ENCODE data around the gene UBD.

Gene UBD

GRCh38 chr6:29558439-29559079 lies 973 bp downstream of the UBD start:
- no peak for DNase-seq

DNA sequence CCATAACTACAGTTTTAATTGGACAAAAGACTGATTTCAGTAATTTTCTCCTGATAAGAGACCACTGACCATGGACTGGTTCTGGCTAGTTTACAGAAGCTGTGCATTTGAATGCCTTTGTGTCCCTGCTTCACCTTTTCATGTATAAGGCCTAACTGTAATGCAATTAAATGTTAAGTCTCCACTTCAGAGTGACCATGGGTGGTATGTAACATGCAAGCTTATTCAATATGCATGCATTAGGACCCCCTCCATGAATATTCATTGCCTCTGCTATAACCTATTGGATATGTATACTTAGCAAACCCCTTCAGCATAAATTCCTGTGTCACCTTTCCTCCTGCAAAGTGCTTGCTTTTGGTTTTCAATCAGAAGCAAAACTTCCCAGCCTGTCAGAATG lies 2.2 kb downstream of the UBD start:
- no peak for DNase-seq

DNA sequence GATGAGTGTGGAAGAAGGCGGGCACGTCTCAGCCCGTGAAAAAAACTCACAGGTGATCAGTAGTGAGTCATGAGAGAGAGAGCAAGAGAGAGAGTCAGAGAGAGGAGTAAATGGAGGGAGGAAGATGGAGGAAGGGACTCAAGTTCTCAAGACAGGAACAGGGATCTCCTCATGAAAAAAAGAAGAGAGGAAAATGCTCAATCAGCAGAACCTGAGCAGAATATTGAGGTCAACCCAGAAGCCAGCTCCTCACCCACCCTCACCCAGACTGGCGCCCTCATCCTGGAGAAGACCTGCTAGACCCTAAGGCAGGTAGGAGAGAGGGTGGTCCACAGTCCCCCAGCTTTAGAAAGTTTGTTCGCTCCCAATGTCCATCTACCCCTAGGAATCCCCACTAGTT lies 4.8 kb downstream of the UBD start:
- DNase-seq = no peak

- no peak for DNase-seq
Observed at GRCh38 chr6:29553268-29554057, 6.1 kb downstream of the UBD start.

GRCh38 chr6:29552512-29553051 lies 7.0 kb downstream of the UBD start:
- no peak for DNase-seq

GRCh38 chr6:29547573-29547972 lies 12.0 kb downstream of the UBD start:
- peak in 1 of 3 experiments; percentile 5 for DNase-seq

DNA sequence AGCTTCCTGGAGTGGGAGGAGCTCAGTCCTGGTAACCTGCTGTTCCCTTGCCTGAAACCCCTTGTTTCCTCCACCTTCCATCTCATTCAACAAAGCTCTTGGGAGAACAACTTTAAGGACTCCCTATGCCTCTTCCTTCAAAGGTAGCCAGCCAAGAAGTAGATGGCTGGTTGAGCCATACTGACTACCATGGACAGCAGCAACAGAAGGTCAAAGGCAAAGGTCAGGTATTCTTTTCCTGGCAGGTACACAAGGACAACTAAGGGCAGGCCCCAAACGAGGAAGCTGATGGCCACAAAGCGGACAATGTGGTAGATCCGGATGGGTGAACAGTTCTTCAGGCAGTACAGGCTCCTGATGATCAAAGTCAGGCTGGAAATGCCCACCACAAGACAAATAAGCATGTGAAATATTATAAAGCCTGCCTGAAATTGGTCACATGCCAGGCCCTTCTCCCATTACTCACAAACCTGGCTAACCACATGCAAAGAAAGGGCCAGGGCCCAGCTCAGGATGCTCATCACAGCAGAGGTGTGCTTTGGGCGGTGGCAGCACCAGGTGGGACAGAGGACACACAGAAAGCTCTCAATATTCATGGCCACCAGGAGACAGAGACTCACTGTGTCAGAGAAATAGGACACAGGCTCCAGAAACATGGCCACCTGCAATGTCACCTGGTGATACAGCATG lies 21.7 kb downstream of the UBD start:
- DNase-seq = no peak

DNA sequence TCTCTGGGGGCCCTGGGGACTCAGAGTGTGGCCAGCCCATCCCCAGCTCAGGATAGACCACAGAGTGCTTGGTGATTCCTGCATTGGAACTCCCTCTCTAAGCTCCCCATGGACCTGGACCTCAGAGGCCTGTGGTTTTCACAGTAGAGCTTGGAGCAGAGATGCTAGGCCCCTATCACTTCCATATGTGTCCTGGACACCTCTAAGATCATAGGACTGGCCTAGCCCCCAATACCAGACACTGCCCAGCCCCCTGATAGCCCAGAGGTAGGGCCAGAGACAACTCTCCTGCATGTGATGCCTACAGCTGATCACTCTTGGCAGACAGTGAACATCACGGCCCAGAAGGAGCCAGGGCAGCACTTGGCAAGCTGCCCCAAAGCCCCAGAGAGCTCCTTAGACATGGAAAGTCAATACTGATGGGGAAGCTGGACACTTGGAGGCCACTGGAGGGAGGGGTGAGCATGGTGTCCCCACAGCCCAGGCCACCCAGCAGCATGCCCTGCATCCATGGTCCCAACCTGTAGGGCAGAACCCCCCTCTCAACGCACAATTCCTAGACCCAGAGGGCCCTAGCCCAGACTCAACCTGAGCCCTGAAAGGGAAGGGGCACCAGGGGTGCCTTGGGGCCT lies 27.1 kb downstream of the UBD start:
- DNase-seq = no peak

DNA sequence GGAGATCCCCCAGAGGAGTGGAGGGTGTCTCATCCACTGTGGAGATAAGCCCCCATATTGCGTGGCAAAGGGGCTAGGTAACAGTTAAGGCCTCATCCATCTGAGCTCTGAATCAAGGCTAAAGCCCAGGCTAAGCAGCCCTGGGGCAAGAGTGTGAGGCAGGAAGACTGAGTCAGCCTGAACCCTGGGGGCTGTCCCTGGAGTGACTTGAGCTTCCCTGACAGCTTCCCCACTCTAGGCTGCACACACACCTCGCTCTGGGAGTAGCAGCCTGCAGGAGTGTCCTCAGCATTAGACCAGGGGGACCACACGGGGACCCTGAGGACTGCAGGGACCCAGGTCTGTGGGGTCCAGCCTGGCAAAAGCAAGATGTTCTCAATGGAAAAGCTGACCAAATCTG lies 27.9 kb downstream of the UBD start:
- no peak for DNase-seq

GRCh38 chr6:29530671-29531310 lies 28.7 kb downstream of the UBD start:
- no peak for DNase-seq

- no peak for DNase-seq
Observed at GRCh38 chr6:29529956-29530355, 29.6 kb downstream of the UBD start.

- DNase-seq = no peak
Observed at GRCh38 chr6:29528988-29529560, 30.5 kb downstream of the UBD start.

DNA sequence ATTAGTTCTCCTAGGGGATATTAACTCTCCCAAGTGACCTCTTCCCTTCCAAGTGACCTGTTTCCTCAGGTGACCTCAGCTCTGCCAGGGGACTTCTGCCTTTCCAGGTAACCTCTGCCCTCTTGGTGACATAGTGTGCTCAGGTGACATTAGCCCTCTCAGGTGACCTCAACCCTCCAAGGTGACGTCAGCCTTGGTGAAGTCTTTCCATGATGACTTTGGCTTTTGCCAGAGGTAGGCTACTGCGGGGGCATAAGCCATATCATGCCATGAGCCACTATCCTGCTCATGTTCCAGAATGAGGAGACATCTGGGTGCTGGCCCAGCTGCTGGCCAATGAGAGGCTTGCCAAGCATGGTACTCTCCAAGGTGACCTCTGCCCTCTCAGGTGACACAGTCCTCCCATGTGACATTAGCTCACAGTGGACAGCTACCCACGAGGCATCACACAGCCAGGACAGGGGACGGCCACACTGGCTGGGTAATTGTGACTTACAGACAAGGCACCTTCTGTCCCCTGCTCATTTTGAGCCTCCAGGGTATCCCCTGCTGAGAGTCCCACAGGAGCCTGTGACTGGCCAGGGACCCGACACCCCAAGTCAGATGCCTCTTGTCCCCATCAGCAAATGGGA lies 31.1 kb downstream of the UBD start:
- DNase-seq = no peak

GRCh38 chr6:29527564-29527963 lies 32.0 kb downstream of the UBD start:
- DNase-seq = no peak

- no peak for DNase-seq
Observed at GRCh38 chr6:29527126-29527525, 32.4 kb downstream of the UBD start.

DNA sequence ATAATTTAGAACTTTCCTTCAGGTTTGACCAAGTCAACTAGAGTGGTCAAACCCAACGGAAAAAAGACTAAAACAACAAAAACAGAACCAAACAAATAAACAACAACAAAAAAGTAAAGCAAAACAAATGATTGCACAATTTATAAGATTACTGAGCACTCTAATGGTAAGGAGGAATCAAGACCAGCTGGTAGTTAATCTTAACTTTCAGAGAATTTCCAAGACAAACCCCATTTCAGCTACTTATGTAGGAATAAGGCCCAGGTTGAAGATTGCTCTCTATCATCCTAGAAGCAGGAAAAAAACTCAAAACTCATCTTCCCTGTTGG lies 34.3 kb downstream of the UBD start:
- DNase-seq = no peak

GRCh38 chr6:29524444-29525310 lies 34.9 kb downstream of the UBD start:
- no peak for DNase-seq

DNA sequence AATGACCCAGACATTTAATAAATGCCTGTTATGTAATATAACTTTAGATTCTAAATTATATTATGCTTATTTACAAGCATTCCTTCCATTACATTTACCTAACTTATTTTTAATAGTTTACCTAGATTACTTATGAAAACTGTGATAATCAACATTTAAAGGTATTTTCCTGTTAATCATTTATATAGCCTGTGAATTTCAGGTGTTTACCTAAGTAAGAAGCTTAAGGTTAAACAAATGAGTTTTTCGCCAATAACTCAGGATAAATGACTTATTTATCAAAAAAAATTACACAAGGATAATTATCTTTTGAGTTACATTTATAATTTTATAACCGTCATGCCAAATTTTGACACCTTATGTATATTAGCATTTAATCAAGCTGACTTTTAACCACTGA lies 35.5 kb downstream of the UBD start:
- DNase-seq = no peak

DNA sequence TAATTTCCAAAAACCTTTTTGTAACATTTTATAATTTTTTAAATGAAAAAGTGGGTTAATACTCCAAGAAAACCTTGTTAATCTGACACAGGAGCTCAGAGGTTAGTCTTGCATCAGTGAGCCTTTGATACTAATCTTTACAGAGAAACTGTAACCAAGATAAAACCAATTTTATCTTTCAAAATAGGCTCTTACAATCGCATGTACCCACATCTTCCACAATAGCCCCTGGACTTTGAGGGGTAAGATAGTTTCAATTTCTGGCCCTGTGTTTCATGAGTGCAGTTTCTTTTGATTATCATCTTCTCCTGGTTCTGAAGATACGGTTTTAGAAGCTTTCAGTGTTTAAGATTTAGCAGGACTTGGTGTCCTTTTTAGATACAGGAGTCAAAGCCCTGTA lies 37.3 kb downstream of the UBD start:
- no peak for DNase-seq

DNA sequence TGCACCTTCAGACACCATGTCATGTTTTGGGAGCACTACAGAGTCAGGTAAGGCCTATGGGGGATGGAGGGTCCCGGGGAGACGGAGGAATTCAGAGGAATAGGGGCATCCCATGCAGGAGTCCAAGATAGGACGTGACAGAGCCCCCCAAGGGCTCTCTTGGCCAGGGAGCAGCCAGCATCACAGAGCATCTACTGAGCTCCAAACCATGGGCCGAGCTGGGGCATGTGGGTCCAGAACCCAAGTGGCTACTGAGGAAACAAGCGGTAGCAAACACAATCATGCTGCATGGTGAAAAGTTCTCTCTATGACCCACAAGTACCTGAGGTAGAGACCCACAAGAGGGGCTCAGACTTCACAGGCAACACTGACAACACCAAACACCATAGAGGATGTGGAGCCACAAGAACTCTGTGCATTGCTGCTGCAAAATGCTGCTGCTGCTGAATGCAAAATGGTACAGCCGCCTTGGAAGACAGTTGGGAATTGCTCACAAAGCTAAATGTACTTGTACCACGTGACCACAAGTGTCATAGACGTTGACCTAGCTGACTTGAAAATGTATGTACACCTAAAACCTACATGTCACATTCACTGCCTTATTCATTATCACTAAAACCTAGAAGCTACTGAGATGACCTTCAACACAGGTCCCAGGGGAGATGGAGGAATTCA lies 38.4 kb downstream of the UBD start:
- no peak for DNase-seq

DNA sequence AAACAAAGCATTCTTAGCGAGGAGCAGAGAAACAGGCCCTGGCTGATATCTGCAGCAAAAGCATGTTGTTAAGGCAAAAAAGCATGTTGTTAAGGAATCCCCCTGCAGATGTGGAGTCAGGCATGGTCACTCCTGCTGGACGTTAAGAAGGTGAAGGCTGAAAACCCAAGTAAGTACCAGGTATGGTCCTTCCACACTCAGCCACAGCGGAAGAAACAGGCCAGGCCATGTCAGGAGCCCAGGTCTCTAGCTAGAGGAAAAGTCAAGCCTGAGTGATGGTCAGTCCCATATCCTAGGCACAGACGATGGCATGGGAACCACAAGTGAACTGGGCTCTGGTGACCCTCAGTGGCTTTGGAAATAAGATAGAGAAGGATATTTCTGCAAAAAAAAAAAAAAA lies 39.3 kb downstream of the UBD start:
- DNase-seq = no peak

Data from NCI-H1417 (cell line).